ENCODE data around the gene HIP1.

DNA sequence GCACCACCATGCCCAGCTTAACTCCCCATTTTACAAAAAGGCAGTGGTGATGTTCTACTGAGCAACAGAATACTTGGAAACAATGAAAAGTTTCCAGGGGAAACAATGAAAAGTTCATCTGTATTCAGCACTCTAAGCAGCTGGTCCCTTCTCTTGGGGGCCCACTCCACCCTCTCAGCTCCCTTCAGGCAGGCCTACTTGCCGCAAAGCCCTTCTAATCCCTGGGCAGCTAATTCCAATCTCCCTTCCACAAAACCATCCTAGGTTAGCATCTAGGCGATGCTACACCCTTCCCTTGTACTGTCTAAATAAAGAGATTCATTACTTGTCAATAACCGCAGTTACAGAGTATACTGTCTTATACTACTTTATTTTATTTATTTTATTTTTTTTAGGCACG is 167.5 kb downstream of the HIP1 start:
- TF ChIP-seq, protein P1, sequence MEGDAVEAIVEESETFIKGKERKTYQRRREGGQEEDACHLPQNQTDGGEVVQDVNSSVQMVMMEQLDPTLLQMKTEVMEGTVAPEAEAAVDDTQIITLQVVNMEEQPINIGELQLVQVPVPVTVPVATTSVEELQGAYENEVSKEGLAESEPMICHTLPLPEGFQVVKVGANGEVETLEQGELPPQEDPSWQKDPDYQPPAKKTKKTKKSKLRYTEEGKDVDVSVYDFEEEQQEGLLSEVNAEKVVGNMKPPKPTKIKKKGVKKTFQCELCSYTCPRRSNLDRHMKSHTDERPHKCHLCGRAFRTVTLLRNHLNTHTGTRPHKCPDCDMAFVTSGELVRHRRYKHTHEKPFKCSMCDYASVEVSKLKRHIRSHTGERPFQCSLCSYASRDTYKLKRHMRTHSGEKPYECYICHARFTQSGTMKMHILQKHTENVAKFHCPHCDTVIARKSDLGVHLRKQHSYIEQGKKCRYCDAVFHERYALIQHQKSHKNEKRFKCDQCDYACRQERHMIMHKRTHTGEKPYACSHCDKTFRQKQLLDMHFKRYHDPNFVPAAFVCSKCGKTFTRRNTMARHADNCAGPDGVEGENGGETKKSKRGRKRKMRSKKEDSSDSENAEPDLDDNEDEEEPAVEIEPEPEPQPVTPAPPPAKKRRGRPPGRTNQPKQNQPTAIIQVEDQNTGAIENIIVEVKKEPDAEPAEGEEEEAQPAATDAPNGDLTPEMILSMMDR (IDR thresholded peaks at IDR 0.05), result no peak
- TF ChIP-seq POLR2AphosphoS5 (IDR thresholded peaks at IDR 0.05) (no peak), POLR2A (IDR thresholded peaks at IDR 0.05) (no peak), EP300 (IDR thresholded peaks at IDR 0.05) (no peak)

Measured in sigmoid colon (tissue), 4 donors.